ENCODE measurements around the gene RAB41. TPM values are rescaled to one million over a fixed set of nuclear protein-coding genes. Genes with fewer than 3 reads are reported as not detected.
"Not testable (repeated sequence)": the region's sequence is repeated elsewhere in the genome, so short reads cannot be mapped to it uniquely, and the experiment has no call there.

The RAB41 gene
- total RNA-seq, 2 experiments from 2014 or later, result not detected

DNA sequence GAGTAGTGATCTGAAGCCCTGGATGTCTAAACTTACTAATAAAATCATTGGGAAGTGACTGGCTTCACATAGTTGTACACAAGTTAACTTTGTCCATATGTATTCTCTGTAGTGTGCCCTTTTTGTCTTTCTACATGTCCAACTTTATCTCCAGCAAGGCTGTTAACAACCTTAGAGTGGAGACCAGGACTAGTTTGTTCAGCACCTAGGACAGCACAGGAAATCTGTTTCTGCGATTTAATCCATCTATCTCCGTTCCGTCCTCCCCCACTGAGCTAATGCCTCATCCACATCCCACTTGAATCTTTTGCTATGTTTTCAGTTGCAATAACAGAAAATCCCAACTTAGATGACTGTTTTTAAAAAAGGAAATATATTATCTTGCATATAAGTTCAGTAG is 17.2 kb upstream of the RAB41 start:
- Histone ChIP-seq H3K4me2 (ENCODE audit: low read length) (no peak overlapping the region), H3K4me1 (ENCODE audit: insufficient read depth, low read length, poor library complexity, severe bottlenecking) (no peaks in the 10 kb centered on the region), H2AFZ (ENCODE audit: low read length) (no peak overlapping the region), H3K36me3 (ENCODE audit: insufficient read depth, low read length) (no peaks in the 10 kb centered on the region), H3K9me2 (ENCODE audit: insufficient read depth, low read length) (no peaks in the 10 kb centered on the region), H3K4me3 (ENCODE audit: low read depth, low read length, poor library complexity, severe bottlenecking) (no peak overlapping the region), H3K27ac (ENCODE audit: low read depth, low read length, poor library complexity, severe bottlenecking) (no peak overlapping the region), H4K20me1 (ENCODE audit: insufficient read depth, low read length) (no peaks in the 10 kb centered on the region), H3K9me3 (ENCODE audit: low read length) (no peaks in the 10 kb centered on the region), H3K79me2 (ENCODE audit: insufficient read depth, low read depth, low read length) (no peaks in the 10 kb centered on the region)
- POLR2A ChIA-PET, result no interaction called here
- no peak for TF ChIP-seq EZH2phosphoT487 (IDR thresholded peaks at IDR 0.05; ENCODE audit: borderline replicate concordance, low read depth, low read length)
- TF ChIP-seq, protein P1, sequence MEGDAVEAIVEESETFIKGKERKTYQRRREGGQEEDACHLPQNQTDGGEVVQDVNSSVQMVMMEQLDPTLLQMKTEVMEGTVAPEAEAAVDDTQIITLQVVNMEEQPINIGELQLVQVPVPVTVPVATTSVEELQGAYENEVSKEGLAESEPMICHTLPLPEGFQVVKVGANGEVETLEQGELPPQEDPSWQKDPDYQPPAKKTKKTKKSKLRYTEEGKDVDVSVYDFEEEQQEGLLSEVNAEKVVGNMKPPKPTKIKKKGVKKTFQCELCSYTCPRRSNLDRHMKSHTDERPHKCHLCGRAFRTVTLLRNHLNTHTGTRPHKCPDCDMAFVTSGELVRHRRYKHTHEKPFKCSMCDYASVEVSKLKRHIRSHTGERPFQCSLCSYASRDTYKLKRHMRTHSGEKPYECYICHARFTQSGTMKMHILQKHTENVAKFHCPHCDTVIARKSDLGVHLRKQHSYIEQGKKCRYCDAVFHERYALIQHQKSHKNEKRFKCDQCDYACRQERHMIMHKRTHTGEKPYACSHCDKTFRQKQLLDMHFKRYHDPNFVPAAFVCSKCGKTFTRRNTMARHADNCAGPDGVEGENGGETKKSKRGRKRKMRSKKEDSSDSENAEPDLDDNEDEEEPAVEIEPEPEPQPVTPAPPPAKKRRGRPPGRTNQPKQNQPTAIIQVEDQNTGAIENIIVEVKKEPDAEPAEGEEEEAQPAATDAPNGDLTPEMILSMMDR (conservative IDR thresholded peaks at IDR 0.05; ENCODE audit: low read length), result no peak
- no TSS peak for BruUV-seq (replicated peaks)
- intact Hi-C loops (cut with micrococcal nuclease; ENCODE audit: unreplicated experiment), result no loop called here
- CTCF ChIA-PET (ENCODE audit: unreplicated experiment), result no interaction called here
- no peak for DNase-seq (ENCODE audit: low spot score)

DNA sequence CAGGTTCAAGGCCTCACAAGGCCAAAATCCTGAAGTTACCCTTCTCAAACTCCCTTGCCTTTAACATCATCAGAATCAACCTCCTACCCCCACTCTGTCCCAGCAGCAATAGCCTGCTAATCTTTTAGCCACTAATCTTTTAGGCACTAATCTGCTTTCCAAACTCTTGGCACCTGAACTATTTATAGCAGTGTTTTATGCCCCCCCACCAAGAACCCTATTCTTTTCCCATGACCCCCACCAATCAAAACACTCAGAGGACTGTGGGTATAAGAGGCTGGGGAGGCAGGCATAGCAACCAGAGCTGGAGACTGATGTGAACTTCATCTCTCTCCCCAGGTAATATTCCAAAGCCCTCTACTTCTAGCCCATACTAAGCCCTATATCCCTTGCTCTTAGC is 13.9 kb upstream of the RAB41 start, which contains the start of gene ARR3:
TSS of gene ARR3 (plus strand) at position 301 of the 400 bp plus-strand sequence. CDS start 1,052 bp downstream, outside the sequence.
- no peak for DNase-seq (ENCODE audit: low spot score)
- CTCF ChIA-PET (ENCODE audit: unreplicated experiment), result no interaction called here
- Histone ChIP-seq H3K4me1 (ENCODE audit: insufficient read depth, low read length, poor library complexity, severe bottlenecking) (no peaks in the 10 kb centered on the region), H3K36me3 (ENCODE audit: insufficient read depth, low read length) (no peaks in the 10 kb centered on the region), H3K27ac (ENCODE audit: low read depth, low read length, poor library complexity, severe bottlenecking) (no peak within 1 kb of the TSS), H4K20me1 (ENCODE audit: insufficient read depth, low read length) (no peaks in the 10 kb centered on the region), H3K4me3 (ENCODE audit: low read depth, low read length, poor library complexity, severe bottlenecking) (no peak within 1 kb of the TSS), H3K79me2 (ENCODE audit: insufficient read depth, low read depth, low read length) (no peaks in the 10 kb centered on the region), H2AFZ (ENCODE audit: low read length) (no peak within 1 kb of the TSS), H3K9me3 (ENCODE audit: low read length) (no peaks in the 10 kb centered on the region), H3K4me2 (ENCODE audit: low read length) (no peak within 1 kb of the TSS), H3K9me2 (ENCODE audit: insufficient read depth, low read length) (no peaks in the 10 kb centered on the region)
- no TSS peak for BruUV-seq (replicated peaks)
- POLR2A ChIA-PET, result no interaction called here
- TF ChIP-seq, protein P1 (conservative IDR thresholded peaks at IDR 0.05; ENCODE audit: low read length), result no peak
- no peak for TF ChIP-seq EZH2phosphoT487 (IDR thresholded peaks at IDR 0.05; ENCODE audit: borderline replicate concordance, low read depth, low read length)
- intact Hi-C loops (cut with micrococcal nuclease; ENCODE audit: unreplicated experiment), result no loop called here

DNA sequence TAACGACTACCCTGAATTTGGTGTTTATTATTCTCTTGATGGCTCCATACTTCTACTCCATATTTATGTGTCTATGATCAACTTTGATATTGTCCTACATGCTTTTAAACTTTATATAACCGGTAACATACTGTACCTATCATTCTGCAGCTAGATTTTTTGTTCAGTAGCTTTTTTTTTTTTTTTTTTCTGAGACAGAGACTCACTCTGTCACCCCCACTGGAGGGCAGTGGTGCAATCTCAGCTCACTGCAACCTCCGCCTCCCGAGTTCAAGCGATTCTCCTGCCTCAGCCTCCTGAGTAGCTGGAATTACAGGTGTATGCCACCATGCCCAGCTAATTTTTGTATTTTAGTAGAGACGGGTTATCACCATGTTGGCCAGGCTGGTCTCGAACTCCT is 7.9 kb upstream of the RAB41 start:
- BruUV-seq (replicated peaks); H3K4me1 ChIP-seq (ENCODE audit: insufficient read depth, low read length, poor library complexity, severe bottlenecking); CTCF ChIA-PET (ENCODE audit: unreplicated experiment); H4K20me1 ChIP-seq (ENCODE audit: insufficient read depth, low read length); H2AFZ ChIP-seq (ENCODE audit: low read length); H3K4me3 ChIP-seq (ENCODE audit: low read depth, low read length, poor library complexity, severe bottlenecking); H3K4me2 ChIP-seq (ENCODE audit: low read length); H3K79me2 ChIP-seq (ENCODE audit: insufficient read depth, low read depth, low read length); H3K9me3 ChIP-seq (ENCODE audit: low read length); H3K36me3 ChIP-seq (ENCODE audit: insufficient read depth, low read length); H3K9me2 ChIP-seq (ENCODE audit: insufficient read depth, low read length); H3K27ac ChIP-seq (ENCODE audit: low read depth, low read length, poor library complexity, severe bottlenecking); intact Hi-C loops (cut with micrococcal nuclease; ENCODE audit: unreplicated experiment); DNase-seq (ENCODE audit: low spot score): not testable (repeated sequence)
- POLR2A ChIA-PET, result interaction anchor here (0.9 kb wide), 1 partner anchor 70 kb away, joined by 4 read pairs; no protein-coding TSS in a partner anchor
